Type B pancreatic cell (in vitro differentiated cells): ENCODE results near the gene EPHA5. TPM values are rescaled to one million over a fixed set of nuclear protein-coding genes. Genes with fewer than 3 reads are reported as not detected.

Source experiments
- DNase-seq: peaks from one replicate; pipeline ENCODE4 v3.0.0; 2021; ENCODE audit warnings: mixed read lengths; ENCODE audit not compliant: unreplicated experiment; ENCODE audit errors: extremely low spot score
- H3K27ac Mint-ChIP-seq: 2 replicates; pipeline ENCODE4 v1.8.0; 2021; ENCODE audit warnings: mild to moderate bottlenecking, mixed read lengths
- H3K27me3 Mint-ChIP-seq: 2 replicates; pipeline ENCODE4 v1.8.0; 2021; ENCODE audit warnings: mixed read lengths
- H3K36me3 Mint-ChIP-seq: 2 replicates; pipeline ENCODE4 v1.8.0; 2021; ENCODE audit warnings: mixed read lengths
- H3K4me1 Mint-ChIP-seq: one replicate; pipeline ENCODE4 v1.8.0; 2021; ENCODE audit warnings: mixed read lengths; ENCODE audit not compliant: unreplicated experiment
- H3K4me3 Mint-ChIP-seq: 2 replicates; pipeline ENCODE4 v1.8.0; 2021; ENCODE audit warnings: mild to moderate bottlenecking, mixed read lengths
- H3K9me3 Mint-ChIP-seq: 2 replicates; pipeline ENCODE4 v1.8.0; 2021; ENCODE audit warnings: mixed read lengths
- total RNA-seq: library from RNA; stranded (reverse); gene quantifications from 2 replicates; pipeline ENCODE4 v1.2.1, GENCODE V29; 2021; ENCODE audit warnings: low replicate concordance
- TF ChIP-seq, protein P1 (sequence below): fragments of 200-600 bp; sonication (generic); conservative IDR thresholded peaks from 2 replicates; pipeline ENCODE4 v1.5.0; 2021; ENCODE audit warnings: antibody characterized with exemption, mild to moderate bottlenecking

EPHA5 gene
- total RNA-seq, 1 donor from 2014 or later = 2.4 TPM

DNA sequence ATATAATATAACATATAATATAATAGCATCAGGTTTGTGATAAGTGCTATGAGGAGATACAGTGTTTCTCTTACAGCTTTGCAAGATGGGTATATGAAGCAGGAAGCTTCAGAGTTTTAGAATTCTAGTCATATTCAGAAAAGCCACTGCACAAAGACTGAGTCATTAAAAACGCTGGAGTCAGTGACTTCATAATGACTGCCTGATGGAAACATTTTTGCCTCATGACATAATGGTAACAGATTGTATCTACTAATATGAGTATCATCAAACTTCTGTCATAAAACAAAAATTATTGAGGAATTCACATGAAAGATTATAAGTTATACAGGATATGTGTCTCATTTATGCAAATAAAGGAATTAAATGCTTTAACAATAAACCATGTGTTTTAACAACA is 46.8 kb downstream of the EPHA5 start:
- Mint-ChIP-seq H3K27me3 (no peaks in the 10 kb centered on the region), H3K27ac (no peak overlapping the region), H3K4me3 (no peak overlapping the region), H3K4me1 (no peaks in the 10 kb centered on the region), H3K36me3 (no peaks in the 10 kb centered on the region), H3K9me3 (no peaks in the 10 kb centered on the region)
- TF ChIP-seq, protein P1, sequence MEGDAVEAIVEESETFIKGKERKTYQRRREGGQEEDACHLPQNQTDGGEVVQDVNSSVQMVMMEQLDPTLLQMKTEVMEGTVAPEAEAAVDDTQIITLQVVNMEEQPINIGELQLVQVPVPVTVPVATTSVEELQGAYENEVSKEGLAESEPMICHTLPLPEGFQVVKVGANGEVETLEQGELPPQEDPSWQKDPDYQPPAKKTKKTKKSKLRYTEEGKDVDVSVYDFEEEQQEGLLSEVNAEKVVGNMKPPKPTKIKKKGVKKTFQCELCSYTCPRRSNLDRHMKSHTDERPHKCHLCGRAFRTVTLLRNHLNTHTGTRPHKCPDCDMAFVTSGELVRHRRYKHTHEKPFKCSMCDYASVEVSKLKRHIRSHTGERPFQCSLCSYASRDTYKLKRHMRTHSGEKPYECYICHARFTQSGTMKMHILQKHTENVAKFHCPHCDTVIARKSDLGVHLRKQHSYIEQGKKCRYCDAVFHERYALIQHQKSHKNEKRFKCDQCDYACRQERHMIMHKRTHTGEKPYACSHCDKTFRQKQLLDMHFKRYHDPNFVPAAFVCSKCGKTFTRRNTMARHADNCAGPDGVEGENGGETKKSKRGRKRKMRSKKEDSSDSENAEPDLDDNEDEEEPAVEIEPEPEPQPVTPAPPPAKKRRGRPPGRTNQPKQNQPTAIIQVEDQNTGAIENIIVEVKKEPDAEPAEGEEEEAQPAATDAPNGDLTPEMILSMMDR = no peak
- no peak for DNase-seq

DNA sequence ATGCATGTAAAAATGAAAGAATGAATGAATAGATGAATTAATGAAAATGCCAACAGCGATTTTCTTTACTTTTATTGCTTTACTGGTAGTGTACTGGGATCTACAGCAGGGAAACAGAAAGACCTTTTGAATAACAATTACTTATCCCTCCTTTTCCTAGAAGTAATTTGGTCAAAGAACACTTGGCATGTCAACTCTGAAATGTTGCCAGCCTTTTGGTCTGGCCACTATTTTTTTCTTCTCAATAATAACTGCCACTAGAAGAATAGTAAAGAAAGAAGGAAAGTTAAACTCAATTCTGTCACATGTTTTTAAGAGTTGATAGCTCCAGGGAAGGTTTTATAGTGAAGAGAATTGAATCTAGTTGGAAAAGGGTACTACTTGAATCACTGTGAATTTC is 52.9 kb downstream of the EPHA5 start:
- Mint-ChIP-seq H3K4me1 (no peaks in the 10 kb centered on the region), H3K9me3 (no peaks in the 10 kb centered on the region), H3K27me3 (no peaks in the 10 kb centered on the region), H3K36me3 (no peaks in the 10 kb centered on the region), H3K27ac (no peak overlapping the region), H3K4me3 (no peak overlapping the region)
- DNase-seq = no peak
- TF ChIP-seq, protein P1 = no peak

DNA sequence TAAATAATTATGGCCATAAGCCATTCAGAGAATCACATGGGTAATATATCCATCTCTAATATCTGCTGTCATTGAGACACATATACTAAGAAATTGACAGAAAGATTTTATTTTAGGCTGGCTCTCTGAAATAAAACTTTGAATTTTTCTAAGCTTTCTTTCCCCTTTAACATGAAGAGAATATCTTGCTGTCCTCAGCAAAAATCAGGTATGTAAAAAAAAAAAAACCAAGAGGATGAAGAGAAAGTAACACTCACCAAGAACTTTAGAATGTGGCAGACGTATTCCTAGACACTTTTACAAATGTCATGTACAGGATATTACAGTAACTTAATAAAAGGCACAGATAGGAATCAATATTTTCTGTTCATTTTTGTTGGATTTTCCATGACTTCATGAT is 65.8 kb downstream of the EPHA5 start:
- no peaks in the 10 kb centered on the region for H3K9me3 Mint-ChIP-seq
- H3K36me3 Mint-ChIP-seq = no peaks in the 10 kb centered on the region
- peaks cover 4% of the 10 kb centered on the region for H3K4me1 Mint-ChIP-seq
- no peak overlapping the region for H3K27ac Mint-ChIP-seq
- TF ChIP-seq, protein P1 = no peak
- DNase-seq = no peak
- peaks cover 2% of the 10 kb centered on the region for H3K27me3 Mint-ChIP-seq
- no peak overlapping the region for H3K4me3 Mint-ChIP-seq

DNA sequence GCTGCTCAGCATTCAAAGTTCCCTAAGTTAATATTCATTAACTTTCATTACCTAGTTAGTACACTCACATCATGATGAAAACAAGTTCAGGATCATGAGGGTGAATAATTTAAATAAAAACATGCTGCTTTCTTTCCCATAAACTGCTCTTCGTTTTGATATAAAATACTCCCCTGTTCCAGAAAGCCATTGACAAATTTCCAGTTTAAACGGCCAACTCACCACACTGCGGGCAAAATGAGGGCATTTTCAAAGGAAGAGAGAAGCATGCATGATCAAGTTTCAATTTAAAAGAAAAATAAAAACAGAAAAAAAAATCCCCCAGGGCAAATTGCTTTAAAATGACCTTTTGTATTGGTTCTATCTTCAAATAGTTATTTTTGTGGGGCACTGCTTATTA is 69.6 kb downstream of the EPHA5 start:
- peaks cover 8% of the 10 kb centered on the region for H3K4me1 Mint-ChIP-seq
- DNase-seq = no peak
- H3K9me3 Mint-ChIP-seq = no peaks in the 10 kb centered on the region
- H3K27me3 Mint-ChIP-seq = peaks cover 2% of the 10 kb centered on the region
- H3K27ac Mint-ChIP-seq = no peak overlapping the region
- H3K4me3 Mint-ChIP-seq = no peak overlapping the region
- no peaks in the 10 kb centered on the region for H3K36me3 Mint-ChIP-seq
- TF ChIP-seq, protein P1 = no peak

DNA sequence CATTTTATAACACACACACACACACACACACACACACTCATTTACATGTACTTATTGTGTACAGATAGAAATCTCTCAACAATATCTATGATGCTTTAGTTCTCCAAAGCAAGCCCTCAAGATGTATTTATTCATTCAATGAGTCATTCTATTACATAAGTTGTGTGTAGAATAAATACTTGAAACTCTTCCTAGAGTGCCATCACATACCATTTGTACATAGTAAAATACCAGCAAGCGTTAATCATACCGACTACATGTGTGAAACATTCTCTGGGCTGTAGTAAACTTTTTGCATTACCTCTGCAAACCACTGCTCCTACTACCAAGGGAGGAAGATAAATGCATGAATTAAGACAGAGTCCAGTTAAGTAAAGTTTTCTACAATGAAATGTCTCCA is 70.9 kb downstream of the EPHA5 start:
- no peak for DNase-seq
- Mint-ChIP-seq H3K27ac (no peak overlapping the region), H3K4me3 (no peak overlapping the region), H3K4me1 (peaks cover 5% of the 10 kb centered on the region), H3K9me3 (no peaks in the 10 kb centered on the region), H3K27me3 (no peaks in the 10 kb centered on the region), H3K36me3 (no peaks in the 10 kb centered on the region)
- TF ChIP-seq, protein P1 = no peak

DNA sequence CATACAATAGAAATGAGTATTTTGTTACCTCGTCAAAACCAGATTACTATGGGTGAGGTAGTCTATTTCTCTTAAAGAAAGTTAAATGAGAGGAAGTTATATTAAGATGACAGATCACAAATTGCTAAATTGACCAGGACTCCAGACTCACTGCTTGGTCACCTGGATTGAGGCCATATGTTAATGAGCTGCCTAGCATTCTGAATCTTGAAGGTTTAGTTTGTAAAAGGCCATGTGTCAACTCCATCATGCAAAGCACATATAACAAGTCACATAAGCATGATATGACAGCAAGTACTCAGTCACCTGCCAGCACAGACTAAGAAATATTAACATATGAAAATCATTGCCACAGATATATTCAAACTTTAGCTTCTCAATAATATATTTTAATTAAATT is 72.6 kb downstream of the EPHA5 start:
- TF ChIP-seq, protein P1 = no peak
- Mint-ChIP-seq H3K27me3 (no peaks in the 10 kb centered on the region), H3K27ac (no peak overlapping the region), H3K4me1 (peaks cover 5% of the 10 kb centered on the region), H3K4me3 (no peak overlapping the region), H3K9me3 (no peaks in the 10 kb centered on the region), H3K36me3 (no peaks in the 10 kb centered on the region)
- DNase-seq = no peak
